ENCODE data around the gene PRIM2.
"Not testable (repeated sequence)": the region's sequence is repeated elsewhere in the genome, so short reads cannot be mapped to it uniquely, and the experiment has no call there.

GRCh38 chr6:57459781-57460180 lies 142.4 kb downstream of the PRIM2 start:
- TF ChIP-seq CTCF (IDR thresholded peaks at IDR 0.05; ENCODE audit: insufficient read depth, low read length); GABPA (IDR thresholded peaks at IDR 0.05; ENCODE audit: low read depth): not testable (repeated sequence)
